NT2/D1 (cell line): ENCODE data around the gene REG3G.

Experiments used
- SUZ12 ChIP-seq: IDR thresholded peaks from 2 replicates; pipeline ENCODE4 v1.6.1; 2011; ENCODE audit not compliant: insufficient read length, insufficient read depth; ENCODE audit errors: extremely low read depth
- YY1 ChIP-seq: IDR thresholded peaks from 2 replicates; pipeline ENCODE4 v1.6.1; 2011; ENCODE audit not compliant: insufficient read length, insufficient read depth
- ZNF274 ChIP-seq: IDR thresholded peaks from 2 replicates; pipeline ENCODE4 v1.6.1; 2011; ENCODE audit warnings: mild to moderate bottlenecking, low read depth, low read length

- TF ChIP-seq YY1 (no peak), SUZ12 (no peak), ZNF274 (no peak)
Observed at GRCh38 chr2:79065201-79065600, 39.7 kb downstream of the REG3G start.
